ENCODE measurements around the gene ARID3B.
A peak's percentile ranks its signal among the peaks of the same experiment; 100 is the strongest.

Gene ARID3B

DNA sequence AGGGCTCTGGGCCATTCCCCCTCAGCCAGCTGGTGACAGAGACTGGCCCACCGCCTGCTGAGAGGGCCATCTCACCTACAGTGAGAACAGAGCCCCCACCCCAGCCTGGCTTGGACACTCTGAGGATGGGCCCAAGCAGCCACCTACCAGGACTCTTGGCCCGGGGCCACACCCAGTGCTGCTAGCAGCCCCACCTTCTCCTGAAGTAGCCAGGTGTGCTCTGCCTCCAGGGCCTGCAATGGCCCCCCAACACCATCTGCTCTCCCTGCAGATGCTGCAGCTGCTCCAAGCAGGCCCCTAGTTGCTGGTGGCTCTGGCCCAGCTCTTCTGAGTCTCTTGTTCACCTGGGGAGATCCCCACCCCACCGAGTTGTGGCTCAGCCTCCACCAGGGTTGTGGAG, 67.8 kb downstream of the ARID3B start:
- DNase-seq, result no peak

GRCh38 chr15:74609938-74610301, 68.9 kb downstream of the ARID3B start:
- no peak for DNase-seq

- no peak for DNase-seq
Observed at GRCh38 chr15:74610302-74610951, 69.4 kb downstream of the ARID3B start.

- no peak for DNase-seq
Observed at GRCh38 chr15:74611341-74611740, 70.3 kb downstream of the ARID3B start.

- DNase-seq, result no peak
Observed at GRCh38 chr15:74611834-74612233, 70.8 kb downstream of the ARID3B start.

DNA sequence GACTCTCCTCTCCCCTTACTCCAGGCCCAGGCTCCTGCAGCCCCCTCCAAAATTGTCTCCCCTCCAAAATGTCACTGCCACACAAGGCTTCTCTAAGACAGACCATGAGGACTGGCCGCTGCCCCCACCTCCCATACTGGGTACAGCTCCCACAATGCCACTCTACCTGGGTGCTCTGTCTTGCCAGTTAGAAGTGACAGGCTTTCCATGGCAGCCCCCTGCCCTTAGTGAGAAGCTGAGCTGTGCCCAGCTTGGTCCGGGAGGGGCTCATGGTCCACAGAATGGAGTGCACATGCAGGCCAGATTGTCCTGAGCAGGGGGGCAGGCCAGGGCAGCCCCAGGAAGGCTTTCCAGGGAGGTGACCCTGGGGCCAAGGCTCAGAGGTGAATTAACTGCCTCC, 71.7 kb downstream of the ARID3B start:
- no peak for DNase-seq

GRCh38 chr15:74613089-74613952, 72.3 kb downstream of the ARID3B start:
- DNase-seq, result no peak

GRCh38 chr15:74613953-74614743, 73.1 kb downstream of the ARID3B start:
- no peak for DNase-seq

GRCh38 chr15:74614744-74615507, 73.9 kb downstream of the ARID3B start:
- peak; percentile 93 for DNase-seq

GRCh38 chr15:74615508-74616365, 74.7 kb downstream of the ARID3B start, which contains the start of gene CLK3:
TSS of gene CLK3 (plus strand) at chr15:74615836. CDS start at chr15:74619197, 3,361 bp downstream.
- DNase-seq, result peak; percentile 95

- DNase-seq, result peak; percentile 61
Observed at GRCh38 chr15:74616366-74616939, 75.4 kb downstream of the ARID3B start.

DNA sequence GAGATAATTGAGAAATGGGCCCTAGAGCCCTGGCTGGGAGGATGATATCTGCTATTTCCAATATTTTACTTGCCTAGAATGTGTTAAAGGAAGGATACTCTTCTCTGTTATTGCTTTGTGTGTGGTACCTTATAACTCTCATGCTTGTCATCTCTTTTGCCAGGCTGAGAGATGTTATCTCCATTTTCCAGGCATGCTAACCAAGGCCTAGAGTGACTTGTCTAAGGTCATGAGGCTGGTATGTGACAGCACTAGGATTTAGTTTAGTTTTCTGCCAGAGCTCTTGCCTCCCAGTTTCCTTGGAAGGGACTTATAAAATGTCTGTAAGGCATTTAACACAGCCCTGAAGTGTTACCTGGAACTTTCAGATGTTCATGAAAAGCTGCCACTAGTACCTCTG, 76.0 kb downstream of the ARID3B start:
- no peak for DNase-seq

- DNase-seq, result no peak
Observed at GRCh38 chr15:74618841-74619596, 78.0 kb downstream of the ARID3B start.

DNA sequence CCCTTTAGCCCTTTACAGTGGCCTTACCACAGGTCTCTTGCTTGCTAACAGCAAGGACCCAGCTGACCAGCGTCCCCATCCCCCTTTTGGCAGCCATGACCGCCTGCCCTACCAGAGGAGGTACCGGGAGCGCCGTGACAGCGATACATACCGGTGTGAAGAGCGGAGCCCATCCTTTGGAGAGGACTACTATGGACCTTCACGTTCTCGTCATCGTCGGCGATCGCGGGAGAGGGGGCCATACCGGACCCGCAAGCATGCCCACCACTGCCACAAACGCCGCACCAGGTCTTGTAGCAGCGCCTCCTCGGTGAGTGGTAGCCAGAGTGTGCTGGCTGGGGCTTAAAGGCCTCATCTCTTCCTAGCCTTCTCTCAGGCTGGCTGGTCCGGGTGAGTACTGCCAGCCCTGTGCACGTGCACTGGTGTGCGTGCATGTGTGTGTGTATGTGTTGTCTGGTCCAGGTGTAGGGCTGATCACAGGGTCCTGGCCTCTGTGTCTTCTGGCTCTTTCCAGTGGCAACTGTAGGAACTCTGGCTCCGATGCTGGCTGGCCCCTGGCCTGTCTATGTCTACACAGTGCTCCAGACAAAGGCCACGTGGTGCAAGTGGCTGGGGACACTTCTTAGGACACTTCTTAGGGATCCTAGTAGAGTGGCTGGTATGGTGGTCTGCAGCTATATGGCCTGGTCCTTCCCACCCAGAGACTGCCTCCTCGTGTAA, 79.1 kb downstream of the ARID3B start:
- DNase-seq, result no peak

DNA sequence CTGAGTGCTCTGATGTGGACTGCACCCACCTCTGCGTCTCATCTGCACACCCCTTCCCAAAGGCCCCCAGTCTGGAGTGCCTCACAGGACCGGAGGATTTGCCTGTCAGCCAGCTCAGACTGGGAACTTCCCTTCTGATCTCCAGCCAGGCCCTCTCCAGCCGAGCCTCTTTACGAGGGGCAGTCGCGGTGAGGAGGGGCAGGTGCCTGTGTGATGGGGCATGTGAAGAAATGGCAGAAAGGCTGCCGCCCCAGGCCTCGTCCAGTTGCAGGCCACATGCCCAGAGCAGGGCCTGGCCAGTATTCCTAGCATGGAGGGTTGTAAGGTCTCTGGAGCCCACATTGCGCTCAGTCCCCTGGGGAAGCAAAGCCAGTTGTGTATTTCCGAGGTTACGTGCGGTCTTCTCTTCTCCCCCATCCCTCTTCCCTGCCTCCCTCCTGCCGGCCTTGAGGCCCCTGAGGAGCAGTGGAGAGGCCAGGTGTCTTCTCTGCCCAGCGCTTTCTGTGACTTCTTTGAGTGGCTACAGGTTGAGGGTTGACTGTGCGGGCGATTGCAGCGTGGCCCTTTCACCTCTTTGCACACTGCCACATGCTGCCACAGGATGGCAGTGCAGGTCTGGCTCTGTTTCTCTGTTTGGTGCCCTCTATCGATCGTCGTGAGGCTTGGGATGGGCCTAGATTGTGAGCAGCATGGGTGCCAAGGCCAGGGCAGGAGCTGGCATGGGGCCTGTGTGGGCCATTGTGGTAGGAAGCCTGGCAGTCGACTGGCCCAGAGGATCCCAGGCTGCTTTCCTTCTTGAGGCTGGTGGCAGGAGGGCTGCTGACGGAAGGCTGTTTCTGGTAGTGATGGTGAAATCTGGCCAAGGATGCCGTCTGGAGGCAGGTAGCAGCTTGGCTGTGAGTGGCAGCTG, 79.9 kb downstream of the ARID3B start:
- peak; percentile 77 for DNase-seq

GRCh38 chr15:74621546-74621920, 80.5 kb downstream of the ARID3B start:
- DNase-seq, result no peak

DNA sequence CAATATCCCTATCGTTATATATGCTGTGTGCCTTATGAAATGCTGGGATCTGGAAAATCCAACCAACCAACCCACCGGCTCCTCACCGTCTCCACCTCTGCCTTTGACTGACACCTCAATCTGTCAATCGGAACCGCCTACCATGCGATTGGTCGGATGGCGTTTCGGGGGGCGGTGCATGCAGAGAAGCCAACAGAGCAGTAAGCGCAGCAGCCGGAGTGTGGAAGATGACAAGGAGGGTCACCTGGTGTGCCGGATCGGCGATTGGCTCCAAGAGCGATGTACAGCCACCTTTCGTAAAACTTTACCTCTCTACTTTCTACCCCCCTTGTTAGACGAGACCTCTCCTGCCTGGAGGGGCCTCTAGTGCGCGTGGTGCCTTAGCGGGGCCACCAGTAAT, 80.9 kb downstream of the ARID3B start:
- DNase-seq, result no peak

- DNase-seq, result no peak
Observed at GRCh38 chr15:74622758-74623157, 81.7 kb downstream of the ARID3B start.

Data from CD4-positive, alpha-beta T cell treated with Interleukin-4 for 4 hours (primary cell).